Esophagus squamous epithelium (tissue), 4 donors: Measurements from ENCODE around the gene BRINP3.

Source experiments
- POLR2A ChIP-seq, 4 donors: fragments of 450-650 bp; IDR thresholded peaks; one replicate each; pipeline ENCODE4 v1.6.1; 2017; ENCODE audit warnings: antibody characterized with exemption in 4 of 4, mild to moderate bottlenecking in 4 of 4, moderate library complexity in 3 of 4
- TF ChIP-seq, protein P1 (sequence below), 6 experiments: fragments of 450-650 bp in 4 of 6; fragments of 200-600 bp in 2 of 6; sonication (generic) in 2 of 6; IDR thresholded peaks; one replicate each; pipeline ENCODE4 v1.5.1; 2016 to 2019; ENCODE audit warnings: antibody characterized with exemption in 6 of 6, mild to moderate bottlenecking in 4 of 6, moderate library complexity in 4 of 6

DNA sequence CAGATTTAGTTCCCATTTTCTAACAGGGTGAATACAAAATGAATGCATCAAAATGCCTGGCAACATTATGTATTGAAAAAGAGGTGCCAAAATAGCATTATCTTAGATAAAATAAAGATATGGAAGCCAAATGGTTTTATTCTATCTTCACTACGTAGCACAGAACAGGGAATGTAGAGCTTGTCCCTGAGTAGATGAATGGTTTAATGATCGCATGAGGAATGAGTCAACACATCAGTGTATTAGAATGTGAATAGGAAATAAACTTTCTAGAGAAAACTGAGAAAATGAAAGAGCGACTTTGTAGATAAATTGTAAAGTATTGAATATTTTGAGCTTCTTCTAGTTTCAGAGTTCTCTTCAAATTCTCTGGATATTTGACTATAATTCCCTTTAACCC lies 74.3 kb downstream of the BRINP3 start:
- TF ChIP-seq, protein P1, sequence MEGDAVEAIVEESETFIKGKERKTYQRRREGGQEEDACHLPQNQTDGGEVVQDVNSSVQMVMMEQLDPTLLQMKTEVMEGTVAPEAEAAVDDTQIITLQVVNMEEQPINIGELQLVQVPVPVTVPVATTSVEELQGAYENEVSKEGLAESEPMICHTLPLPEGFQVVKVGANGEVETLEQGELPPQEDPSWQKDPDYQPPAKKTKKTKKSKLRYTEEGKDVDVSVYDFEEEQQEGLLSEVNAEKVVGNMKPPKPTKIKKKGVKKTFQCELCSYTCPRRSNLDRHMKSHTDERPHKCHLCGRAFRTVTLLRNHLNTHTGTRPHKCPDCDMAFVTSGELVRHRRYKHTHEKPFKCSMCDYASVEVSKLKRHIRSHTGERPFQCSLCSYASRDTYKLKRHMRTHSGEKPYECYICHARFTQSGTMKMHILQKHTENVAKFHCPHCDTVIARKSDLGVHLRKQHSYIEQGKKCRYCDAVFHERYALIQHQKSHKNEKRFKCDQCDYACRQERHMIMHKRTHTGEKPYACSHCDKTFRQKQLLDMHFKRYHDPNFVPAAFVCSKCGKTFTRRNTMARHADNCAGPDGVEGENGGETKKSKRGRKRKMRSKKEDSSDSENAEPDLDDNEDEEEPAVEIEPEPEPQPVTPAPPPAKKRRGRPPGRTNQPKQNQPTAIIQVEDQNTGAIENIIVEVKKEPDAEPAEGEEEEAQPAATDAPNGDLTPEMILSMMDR (IDR thresholded peaks at IDR 0.05) = no peak
- TF ChIP-seq POLR2A (IDR thresholded peaks at IDR 0.05) = no peak
